ENCODE measurements around the gene B9D2.

- no peak for TF ChIP-seq CTCF (IDR thresholded peaks at IDR 0.05)
- TF ChIP-seq POLR2A (IDR thresholded peaks at IDR 0.05): no peak
Observed at GRCh38 chr19:41352279-41352608, 11.7 kb downstream of the B9D2 start.
